Keratinocyte (primary cell): ENCODE results near the gene KCNMA1. TPM values are rescaled to one million over a fixed set of nuclear protein-coding genes. Genes with fewer than 3 reads are reported as not detected.

Experiments used
- DNase-seq: peaks from one replicate; pipeline ENCODE4 v3.0.0-alpha.2; 2011; ENCODE audit warnings: low read depth, missing footprints, low spot score
- FAIRE-seq: peaks from 2 replicates; lab custom pipeline; 2011; peaks lifted over from hg19 to GRCh38; lab: Jason Lieb, UNC
- H2AFZ ChIP-seq: 2 replicates; pipeline ENCODE4 v1.6.0; 2012; ENCODE audit warnings: low read length, control low read depth, inconsistent platforms; ENCODE audit not compliant: control insufficient read depth
- H3K27ac ChIP-seq: 2 replicates; pipeline ENCODE4 v1.5.1; 2011; ENCODE audit warnings: low read length; ENCODE audit not compliant: control insufficient read depth, insufficient read depth
- H3K27me3 ChIP-seq: 3 replicates; pipeline ENCODE4 v1.6.0; 2011; ENCODE audit warnings: low read length; ENCODE audit not compliant: control insufficient read depth, insufficient read depth; ENCODE audit errors: extremely low read depth
- H3K36me3 ChIP-seq, 2 experiments: 2 replicates in 1 of 2; 3 replicates in 1 of 2; pipeline ENCODE4 v1.5.1; 2011; ENCODE audit warnings: low read length in 2 of 2, mild to moderate bottlenecking in 1 of 2; ENCODE audit not compliant: control insufficient read depth in 2 of 2, insufficient read depth in 2 of 2; ENCODE audit errors: extremely low read depth in 1 of 2
- H3K4me1 ChIP-seq: 3 replicates; pipeline ENCODE4 v1.5.1; 2011; ENCODE audit warnings: low read length; ENCODE audit not compliant: control insufficient read depth, insufficient read depth; ENCODE audit errors: extremely low read depth
- H3K4me2 ChIP-seq: 3 replicates; pipeline ENCODE4 v1.6.0; 2011; ENCODE audit warnings: low read depth, low read length; ENCODE audit not compliant: control insufficient read depth, insufficient read depth; ENCODE audit errors: extremely low read depth
- H3K4me3 ChIP-seq, 3 experiments: fragments of 200-600 bp in 1 of 3; sonication (generic) in 1 of 3; 2 replicates in 2 of 3; 3 replicates in 1 of 3; pipeline ENCODE4 v1.5.1; 2011 to 2016; ENCODE audit warnings: low read length in 3 of 3, mild to moderate bottlenecking in 3 of 3, control low read depth in 2 of 3, inconsistent platforms in 1 of 3, low read depth in 1 of 3, mixed read lengths in 1 of 3, mixed run types in 1 of 3, moderate library complexity in 1 of 3; ENCODE audit not compliant: control insufficient read depth in 2 of 3, insufficient read depth in 2 of 3; ENCODE audit errors: extremely low read depth in 1 of 3
- H3K79me2 ChIP-seq: 2 replicates; pipeline ENCODE4 v1.6.0; 2012; ENCODE audit warnings: low read length; ENCODE audit not compliant: control insufficient read depth, insufficient read depth
- H3K9ac ChIP-seq: 3 replicates; pipeline ENCODE4 v1.6.0; 2011; ENCODE audit warnings: low read length; ENCODE audit not compliant: control insufficient read depth, insufficient read depth; ENCODE audit errors: extremely low read depth
- H3K9me1 ChIP-seq: 3 replicates; pipeline ENCODE4 v1.6.0; 2011; ENCODE audit warnings: low read length; ENCODE audit not compliant: control insufficient read depth, insufficient read depth; ENCODE audit errors: extremely low read depth
- H3K9me3 ChIP-seq: 2 replicates; pipeline ENCODE4 v1.5.1; 2012; ENCODE audit warnings: low read depth, low read length; ENCODE audit not compliant: control insufficient read depth
- H4K20me1 ChIP-seq: 3 replicates; pipeline ENCODE4 v1.6.0; 2011; ENCODE audit warnings: low read length; ENCODE audit not compliant: control insufficient read depth, insufficient read depth; ENCODE audit errors: extremely low read depth
- EZH2 ChIP-seq: IDR thresholded peaks from one replicate; pipeline ENCODE4 v1.6.1; 2012; ENCODE audit warnings: inconsistent platforms, mild to moderate bottlenecking, low read length, moderate library complexity
- dilution Hi-C: fragments of 300-500 bp; cut with MboI; formaldehyde crosslinking; loops from one replicate; pipeline ENCODE4 v1.7.0; 2020; ENCODE audit warnings: low sequenced_read_pairs; ENCODE audit not compliant: extremely low pct_ligation_motif_present
- polyA plus RNA-seq, 5 experiments: library from polyadenylated mRNA; depleted of rRNA in 3 of 5; stranded (reverse) in 3 of 5; stranded (forward) in 1 of 5; unstranded in 1 of 5; fragments of >200 nt; gene quantifications; 1 replicate in 1 of 5; 2 replicates in 3 of 5; 3 replicates in 1 of 5; pipeline versions ENCODE4 v1.2.1 to v1.2.3, GENCODE V29; 2011 to 2012; ENCODE audit warnings: missing spikeins in 2 of 5, low read depth in 1 of 5, low replicate concordance in 1 of 5
- TF ChIP-seq, protein P1 (sequence below), 3 experiments: IDR thresholded peaks in 1 of 3; conservative IDR thresholded peaks in 1 of 3; optimal IDR thresholded peaks in 1 of 3; 2 replicates in 2 of 3; 3 replicates in 1 of 3; pipeline versions ENCODE3 to v1.5.1; 2011; ENCODE audit warnings: low read length in 3 of 3, mild to moderate bottlenecking in 3 of 3, moderate library complexity in 2 of 3, control low read depth in 1 of 3, inconsistent platforms in 1 of 3; ENCODE audit not compliant: insufficient read depth in 2 of 3; ENCODE audit errors: extremely low read depth in 1 of 3

Gene KCNMA1
- polyA plus RNA-seq, 1 donor (not counting 4 experiments of a cell fraction or from before 2014, with no cell fraction given) = 6.3 TPM

DNA sequence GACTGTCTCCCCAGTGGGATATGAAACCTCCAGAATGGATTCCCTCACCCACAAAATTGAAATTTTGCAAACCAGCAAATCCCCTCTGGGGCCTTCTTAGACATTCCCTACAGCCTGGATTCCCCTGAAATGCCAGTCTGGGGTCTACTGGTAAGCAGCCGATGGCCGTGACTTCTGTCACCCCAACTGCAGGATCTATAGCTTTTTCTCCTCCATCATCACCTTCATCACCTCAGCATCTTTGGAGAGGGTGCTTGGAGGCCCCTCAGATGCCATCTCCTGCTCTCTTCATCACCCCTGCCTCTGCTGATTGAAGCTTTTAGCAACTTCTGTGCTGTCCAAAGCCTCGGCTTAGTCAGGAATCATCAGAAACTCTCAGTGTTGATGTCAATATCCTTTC, 2.6 kb upstream of the KCNMA1 start:
- FAIRE-seq (no peak), DNase-seq (no peak)
- Histone ChIP-seq H2AFZ (no peak overlapping the region), H3K36me3 (no peaks in the 10 kb centered on the region), H3K9me1 (no peaks in the 10 kb centered on the region), H3K79me2 (no peaks in the 10 kb centered on the region), H3K4me3 (no peak overlapping the region), H3K27me3 (peaks cover 17% of the 10 kb centered on the region), H3K9ac (no peak overlapping the region), H3K27ac (no peak overlapping the region), H3K9me3 (no peaks in the 10 kb centered on the region), H4K20me1 (no peaks in the 10 kb centered on the region), H3K4me2 (no peak overlapping the region), H3K4me1 (peaks cover 7% of the 10 kb centered on the region)
- dilution Hi-C loops = no loop called here
- TF ChIP-seq EZH2 = no peak
- TF ChIP-seq, protein P1, sequence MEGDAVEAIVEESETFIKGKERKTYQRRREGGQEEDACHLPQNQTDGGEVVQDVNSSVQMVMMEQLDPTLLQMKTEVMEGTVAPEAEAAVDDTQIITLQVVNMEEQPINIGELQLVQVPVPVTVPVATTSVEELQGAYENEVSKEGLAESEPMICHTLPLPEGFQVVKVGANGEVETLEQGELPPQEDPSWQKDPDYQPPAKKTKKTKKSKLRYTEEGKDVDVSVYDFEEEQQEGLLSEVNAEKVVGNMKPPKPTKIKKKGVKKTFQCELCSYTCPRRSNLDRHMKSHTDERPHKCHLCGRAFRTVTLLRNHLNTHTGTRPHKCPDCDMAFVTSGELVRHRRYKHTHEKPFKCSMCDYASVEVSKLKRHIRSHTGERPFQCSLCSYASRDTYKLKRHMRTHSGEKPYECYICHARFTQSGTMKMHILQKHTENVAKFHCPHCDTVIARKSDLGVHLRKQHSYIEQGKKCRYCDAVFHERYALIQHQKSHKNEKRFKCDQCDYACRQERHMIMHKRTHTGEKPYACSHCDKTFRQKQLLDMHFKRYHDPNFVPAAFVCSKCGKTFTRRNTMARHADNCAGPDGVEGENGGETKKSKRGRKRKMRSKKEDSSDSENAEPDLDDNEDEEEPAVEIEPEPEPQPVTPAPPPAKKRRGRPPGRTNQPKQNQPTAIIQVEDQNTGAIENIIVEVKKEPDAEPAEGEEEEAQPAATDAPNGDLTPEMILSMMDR (optimal IDR thresholded peaks at IDR 0.05 in 1 of 3, IDR thresholded peaks at IDR 0.05 in 1 of 3, conservative IDR thresholded peaks at IDR 0.05 in 1 of 3; ENCODE audit: extremely low read depth in 1 of 3, insufficient read depth in 2 of 3, low read length in 3 of 3) = no peak

DNA sequence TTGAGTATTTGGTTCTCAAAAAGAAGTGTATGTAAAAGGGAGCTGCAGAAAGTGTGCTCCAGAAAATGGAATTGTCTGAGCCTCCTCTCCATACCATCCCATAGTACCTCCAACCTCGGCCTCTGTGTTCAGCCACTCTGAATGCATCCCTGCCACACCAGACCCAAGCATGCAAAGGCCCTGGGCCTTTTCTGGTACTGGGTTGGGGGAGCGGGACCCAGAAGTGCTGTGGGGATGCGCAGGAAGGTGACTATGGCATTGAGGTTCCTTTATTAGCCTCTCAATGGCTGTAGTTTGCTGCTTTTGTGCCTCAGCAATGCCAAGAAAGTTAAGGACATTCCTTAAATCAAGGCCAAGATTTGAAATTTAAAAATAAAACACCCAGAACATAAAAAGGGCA, 2.1 kb upstream of the KCNMA1 start:
- FAIRE-seq = no peak

More for the DNA sequence above, 2.1 kb upstream of the KCNMA1 start:
- H3K9me3 ChIP-seq = no peaks in the 10 kb centered on the region
- no peaks in the 10 kb centered on the region for H4K20me1 ChIP-seq
- H3K4me1 ChIP-seq = peaks cover 7% of the 10 kb centered on the region
- H3K27me3 ChIP-seq = peaks cover 17% of the 10 kb centered on the region
- no peaks in the 10 kb centered on the region for H3K9me1 ChIP-seq
- no peak overlapping the region for H2AFZ ChIP-seq
- H3K9ac ChIP-seq = no peak overlapping the region
- no peak for TF ChIP-seq EZH2
- TF ChIP-seq, protein P1 (optimal IDR thresholded peaks at IDR 0.05 in 1 of 3, IDR thresholded peaks at IDR 0.05 in 1 of 3, conservative IDR thresholded peaks at IDR 0.05 in 1 of 3; ENCODE audit: extremely low read depth in 1 of 3, insufficient read depth in 2 of 3, low read length in 3 of 3) = no peak
- no peaks in the 10 kb centered on the region for H3K36me3 ChIP-seq
- dilution Hi-C loops = no loop called here
- no peak overlapping the region for H3K4me2 ChIP-seq
- no peak overlapping the region for H3K27ac ChIP-seq
- H3K79me2 ChIP-seq = no peaks in the 10 kb centered on the region
- no peak for DNase-seq
- H3K4me3 ChIP-seq = no peak overlapping the region
